K562 (cell line): ENCODE results near the gene CENPT. TPM values are rescaled to one million over a fixed set of nuclear protein-coding genes. Genes with fewer than 3 reads are reported as not detected.

Experiments used
- ATF7 ChIP-seq: fragments of 450-650 bp; IDR thresholded peaks from 2 replicates; pipeline ENCODE4 v1.7.1; 2014; ENCODE audit warnings: mild to moderate bottlenecking, moderate library complexity
- CBX8 ChIP-seq: fragments of 200-600 bp; sonication (generic); IDR thresholded peaks from 2 replicates; pipeline ENCODE4 v1.6.1; 2012; ENCODE audit warnings: borderline replicate concordance, mixed run types, low read depth, mild to moderate bottlenecking, moderate library complexity, mixed read lengths, low read length, control low read depth, inconsistent platforms; ENCODE audit not compliant: poor library complexity, severe bottlenecking; ENCODE audit errors: extremely low read depth
- CHD1 ChIP-seq: fragments of 200-600 bp; sonication (generic); IDR thresholded peaks from one replicate; pipeline ENCODE4 v1.6.1; 2012; ENCODE audit warnings: mild to moderate bottlenecking, moderate library complexity, low read length, inconsistent platforms
- CXXC5 ChIP-seq: fragments of 250-450 bp; sonication (Bioruptor Pico); IDR thresholded peaks from 2 replicates; pipeline ENCODE4 v1.8.0; 2022; ENCODE audit warnings: inconsistent platforms, mild to moderate bottlenecking, moderate library complexity
- FOSL1 ChIP-seq: fragments of 200-800 bp; sonication (Bioruptor generic); conservative IDR thresholded peaks from 2 replicates; pipeline ENCODE4 v1.6.1; 2016; ENCODE audit warnings: missing genetic modification characterization, missing compliant biosample characterization
- KLF16 ChIP-seq: IDR thresholded peaks from 2 replicates; pipeline ENCODE4 v1.6.1; 2016; ENCODE audit warnings: antibody characterized with exemption
- NR2F6 ChIP-seq: fragments of 450-650 bp; formaldehyde crosslinking; IDR thresholded peaks from 2 replicates; pipeline ENCODE4 v1.4.0; 2020; ENCODE audit warnings: mild to moderate bottlenecking
- TAF9B ChIP-seq: fragments of 450-650 bp; IDR thresholded peaks from 2 replicates; pipeline ENCODE4 v1.6.1; 2018; ENCODE audit warnings: mild to moderate bottlenecking; ENCODE audit not compliant: partially characterized antibody
- YY1 ChIP-seq, 3 experiments: IDR thresholded peaks; 2 replicates each; pipeline ENCODE4 v1.6.1; 2011; ENCODE audit warnings: low read length in 2 of 3, mild to moderate bottlenecking in 2 of 3, moderate library complexity in 2 of 3, borderline replicate concordance in 1 of 3, control low read depth in 1 of 3, low read depth in 1 of 3; ENCODE audit not compliant: insufficient read depth in 3 of 3, insufficient replicate concordance in 2 of 3, control insufficient read depth in 1 of 3, insufficient read length in 1 of 3; ENCODE audit errors: extremely low read depth in 1 of 3
- ZNF609 ChIP-seq: sonication (generic); formaldehyde crosslinking; IDR thresholded peaks from 2 replicates; pipeline ENCODE4 v1.8.1; 2023; ENCODE audit warnings: missing genetic modification reagents, mild to moderate bottlenecking, borderline replicate concordance
- ZNF639 ChIP-seq, 2 experiments: fragments of 200-800 bp in 1 of 2; sonication (Bioruptor generic) in 1 of 2; sonication (generic) in 1 of 2; formaldehyde crosslinking in 1 of 2; IDR thresholded peaks in 1 of 2; conservative IDR thresholded peaks in 1 of 2; 2 replicates each; pipeline versions ENCODE4 v1.5.0 to v1.6.1; 2016 to 2020; ENCODE audit warnings: missing compliant biosample characterization in 1 of 2, missing genetic modification characterization in 1 of 2, missing genetic modification reagents in 1 of 2
- ZNF695 ChIP-seq: fragments of 450-650 bp; formaldehyde crosslinking; IDR thresholded peaks from 2 replicates; pipeline ENCODE4 v1.4.0; 2020; ENCODE audit warnings: mild to moderate bottlenecking, moderate library complexity
- polyA plus RNA-seq, 8 experiments: library from polyadenylated mRNA; depleted of rRNA in 4 of 8; stranded (reverse) in 5 of 8; unstranded in 3 of 8; fragments of >200 nt; fragmentation: Nextera tagmentation in 2 of 8; fragmentation: Illumina TruSeq in 1 of 8; extraction: Ambion mirVana in 2 of 8; extraction: Trizol in 1 of 8; gene quantifications; 2 replicates each; pipeline versions ENCODE4 v1.2.1 to v1.2.3, GENCODE V29; 2011 to 2014; ENCODE audit warnings: inconsistent platforms in 1 of 8, missing spikeins in 1 of 8
- total RNA-seq, 7 experiments: library from RNA; depleted of rRNA in 6 of 7; stranded (reverse); fragments of >200 nt in 6 of 7; fragmentation: Illumina TruSeq in 2 of 7; extraction: Trizol in 2 of 7; gene quantifications; 2 replicates each; pipeline versions ENCODE4 v1.2.1 to v1.2.3, GENCODE V29; 2011 to 2021; ENCODE audit warnings: low replicate concordance in 1 of 7

Gene CENPT
- total and polyA plus RNA-seq, 9 of the 15 experiments (the other 6 are each of a cell fraction or from before 2014, with no cell fraction given): 3.6 to 94.2 (median 44.1) TPM

GRCh38 chr16:67841816-67842508 is 5.5 kb downstream of the CENPT start, which contains the start of gene THAP11 (continued):
- TF ChIP-seq CXXC5: peak; percentile 78
- TF ChIP-seq CBX8: no peak
- peak; percentile 33; the same call in 1 of the 2 replicates for TF ChIP-seq FOSL1 (tag)
- TF ChIP-seq YY1 (IDR thresholded peaks at IDR 0.05; ENCODE audit: borderline replicate concordance in 1 of 3, control insufficient read depth in 1 of 3, extremely low read depth in 1 of 3, insufficient read depth in 3 of 3, insufficient read length in 1 of 3, insufficient replicate concordance in 2 of 3, low read depth in 1 of 3, low read length in 2 of 3): peak in 1 of 3 experiments; percentile 54
- no peak for TF ChIP-seq ZNF609
- TF ChIP-seq ZNF639 (CRISPR knock-in tag; conservative IDR thresholded peaks at IDR 0.05 in 1 of 2, IDR thresholded peaks at IDR 0.05 in 1 of 2): no peak; a peak in 1 of 4 replicates
- no peak for TF ChIP-seq NR2F6 (CRISPR knock-in tag)
- peak; percentile 78; the same call in 1 of the 2 replicates for TF ChIP-seq ATF7
- TF ChIP-seq TAF9B: no peak
- TF ChIP-seq ZNF695 (CRISPR knock-in tag): no peak
- TF ChIP-seq KLF16: no peak
- no peak for TF ChIP-seq CHD1
- TF ChIP-seq, all 486 proteins: peak for 96
